MM.1S (cell line): Measurements from ENCODE around the gene FGF8.

Experiments used
- EZH2 ChIP-seq: fragments of 300-600 bp; sonication (generic); optimal IDR thresholded peaks from 2 replicates; pipeline ENCODE3; 2017; ENCODE audit warnings: low read depth, mild to moderate bottlenecking, antibody characterized with exemption, low read length, mixed read lengths
- EZH2phosphoT487 ChIP-seq: fragments of 300-600 bp; sonication (generic); IDR thresholded peaks from 2 replicates; pipeline ENCODE4 v1.6.1; 2018; ENCODE audit warnings: antibody characterized with exemption, low read length

GRCh38 chr10:101732096-101732495 is 43.8 kb downstream of the FGF8 start:
- no peak for TF ChIP-seq EZH2
- TF ChIP-seq EZH2phosphoT487: no peak
